PC-9 (cell line): ENCODE data around the gene GCNT2. TPM values are rescaled to one million over a fixed set of nuclear protein-coding genes. Genes with fewer than 3 reads are reported as not detected.

ENCODE experiments used
- BruUV-seq: library from RNA; stranded (reverse); fragments of 400-500 nt; replicated peaks from 2 replicates; lab custom pipeline; 2021; lab: Mats Ljungman, UMichigan
- CTCF ChIA-PET: fragments of 300-600 bp; sonication (Branson Sonifier 250); formaldehyde crosslinking; loops from one replicate; lab custom pipeline; 2022; ENCODE audit warnings: antibody characterized with exemption; lab: Charles Lee
- POLR2A ChIA-PET: fragments of 300-600 bp; sonication (Branson Sonifier 250); formaldehyde crosslinking; loops from one replicate; lab custom pipeline; 2022; ENCODE audit warnings: antibody characterized with exemption; ENCODE audit not compliant: unreplicated experiment; lab: Charles Lee
- DNase-seq, 2 experiments: peaks; one replicate each; pipeline versions ENCODE4 v3.0.0 to v3.0.0-alpha.2; 2015 to 2022; ENCODE audit warnings: mixed read lengths in 1 of 2
- H2AFZ ChIP-seq: fragments of 200-600 bp; sonication (generic); 2 replicates; pipeline ENCODE4 v1.8.1; 2017; ENCODE audit warnings: antibody characterized with exemption
- H3F3A ChIP-seq: fragments of 200-600 bp; sonication (generic); 2 replicates; pipeline ENCODE4 v1.8.1; 2017; ENCODE audit warnings: antibody characterized with exemption, mild to moderate bottlenecking, low read depth; ENCODE audit not compliant: insufficient read depth
- H3K27ac ChIP-seq: fragments of 200-600 bp; sonication (generic); 2 replicates; pipeline ENCODE4 v1.6.1; 2016; ENCODE audit warnings: mixed run types
- H3K27me3 ChIP-seq: fragments of 200-600 bp; sonication (generic); 2 replicates; pipeline ENCODE4 v1.6.1; 2016; ENCODE audit warnings: low read depth, mixed run types; ENCODE audit not compliant: insufficient read depth
- H3K36me3 ChIP-seq: fragments of 200-600 bp; sonication (generic); 2 replicates; pipeline ENCODE4 v1.6.1; 2016; ENCODE audit warnings: low read depth, mixed run types
- H3K4me1 ChIP-seq: fragments of 200-600 bp; sonication (generic); replicated peaks from 2 replicates; pipeline ENCODE4 v1.6.1; 2016; ENCODE audit warnings: mixed run types; ENCODE audit not compliant: insufficient read depth
- H3K4me2 ChIP-seq: fragments of 200-600 bp; sonication (generic); 2 replicates; pipeline ENCODE4 v1.6.1; 2017; ENCODE audit warnings: mixed run types
- H3K4me3 ChIP-seq: fragments of 200-600 bp; sonication (generic); 2 replicates; pipeline ENCODE4 v1.6.1; 2016; ENCODE audit warnings: mixed run types
- H3K79me2 ChIP-seq: fragments of 200-600 bp; sonication (generic); 2 replicates; pipeline ENCODE4 v1.6.1; 2017; ENCODE audit warnings: low read depth, mixed run types
- H3K9me2 ChIP-seq: fragments of 200-600 bp; sonication (generic); 2 replicates; pipeline ENCODE4 v1.8.1; 2017; ENCODE audit warnings: mild to moderate bottlenecking; ENCODE audit not compliant: insufficient read depth
- H3K9me3 ChIP-seq: fragments of 200-600 bp; sonication (generic); 2 replicates; pipeline ENCODE4 v1.8.1; 2016; ENCODE audit warnings: low read depth; ENCODE audit not compliant: insufficient read depth
- H4K20me1 ChIP-seq: fragments of 200-600 bp; sonication (generic); 2 replicates; pipeline ENCODE4 v1.8.1; 2017; ENCODE audit not compliant: insufficient read depth
- EZH2 ChIP-seq: fragments of 200-600 bp; sonication (generic); IDR thresholded peaks from 2 replicates; pipeline ENCODE4 v1.8.0; 2017; ENCODE audit warnings: antibody characterized with exemption, low read depth
- intact Hi-C: fragments of 100-400 bp; cut with micrococcal nuclease; formaldehyde crosslinking; loops from one replicate; pipeline ENCODE4 v1.10.0; 2022; ENCODE audit not compliant: unreplicated experiment
- total RNA-seq: library from RNA; stranded (reverse); gene quantifications from 2 replicates; pipeline ENCODE4 v1.2.3, GENCODE V29; 2021
- TF ChIP-seq, protein P1 (sequence below): fragments of 200-600 bp; sonication (generic); conservative IDR thresholded peaks from 2 replicates; pipeline ENCODE4 v1.6.1; 2017; ENCODE audit warnings: mixed run types, antibody characterized with exemption, mild to moderate bottlenecking, moderate library complexity

The GCNT2 gene
- total RNA-seq, 1 experiment from 2014 or later, result 35.7 TPM

DNA sequence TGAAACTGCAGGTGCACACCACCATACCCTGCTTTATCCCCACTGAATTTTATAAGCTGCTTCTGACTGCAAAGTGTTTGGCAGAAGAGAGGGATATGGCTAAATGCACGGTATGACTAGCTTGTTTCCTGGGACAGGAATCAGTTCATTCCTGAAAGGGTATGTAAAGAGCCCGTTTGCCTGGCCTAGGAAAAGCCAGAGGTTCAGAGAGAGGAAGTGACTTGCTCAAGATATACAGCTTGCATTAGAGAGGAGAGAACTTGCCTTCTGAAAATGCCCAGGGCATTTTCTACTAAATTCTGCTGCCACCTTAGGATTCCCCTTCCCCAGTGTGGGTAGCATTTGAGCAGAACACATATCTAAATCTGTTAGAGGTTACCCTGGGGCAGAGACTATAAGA, 683 bp upstream of the GCNT2 start:
- CTCF ChIA-PET, result interaction anchor here (0.5 kb wide), 1 partner anchor 281 kb away, joined by 3 read pairs; no protein-coding TSS in a partner anchor
- Histone ChIP-seq H3K9me2 (no peaks in the 10 kb centered on the region), H3K4me1 (peaks cover 42% of the 10 kb centered on the region), H3K36me3 (no peaks in the 10 kb centered on the region), H3K9me3 (no peaks in the 10 kb centered on the region), H3K27ac (peak overlapping the region; percentile 99), H3K4me2 (peak overlapping the region; percentile 78), H3K4me3 (peak overlapping the region; percentile 46; the same call in 1 of the 2 replicates), H3F3A (peaks cover 36% of the 10 kb centered on the region), H4K20me1 (no peaks in the 10 kb centered on the region), H3K27me3 (no peaks in the 10 kb centered on the region), H3K79me2 (0 out of 2 replicates have a peak, but pooled peaks cover 3% of the 10 kb centered on the region), H2AFZ (no peak overlapping the region)
- intact Hi-C loops, result no loop called here
- DNase-seq, result no peak
- no peak for TF ChIP-seq EZH2
- TF ChIP-seq, protein P1, sequence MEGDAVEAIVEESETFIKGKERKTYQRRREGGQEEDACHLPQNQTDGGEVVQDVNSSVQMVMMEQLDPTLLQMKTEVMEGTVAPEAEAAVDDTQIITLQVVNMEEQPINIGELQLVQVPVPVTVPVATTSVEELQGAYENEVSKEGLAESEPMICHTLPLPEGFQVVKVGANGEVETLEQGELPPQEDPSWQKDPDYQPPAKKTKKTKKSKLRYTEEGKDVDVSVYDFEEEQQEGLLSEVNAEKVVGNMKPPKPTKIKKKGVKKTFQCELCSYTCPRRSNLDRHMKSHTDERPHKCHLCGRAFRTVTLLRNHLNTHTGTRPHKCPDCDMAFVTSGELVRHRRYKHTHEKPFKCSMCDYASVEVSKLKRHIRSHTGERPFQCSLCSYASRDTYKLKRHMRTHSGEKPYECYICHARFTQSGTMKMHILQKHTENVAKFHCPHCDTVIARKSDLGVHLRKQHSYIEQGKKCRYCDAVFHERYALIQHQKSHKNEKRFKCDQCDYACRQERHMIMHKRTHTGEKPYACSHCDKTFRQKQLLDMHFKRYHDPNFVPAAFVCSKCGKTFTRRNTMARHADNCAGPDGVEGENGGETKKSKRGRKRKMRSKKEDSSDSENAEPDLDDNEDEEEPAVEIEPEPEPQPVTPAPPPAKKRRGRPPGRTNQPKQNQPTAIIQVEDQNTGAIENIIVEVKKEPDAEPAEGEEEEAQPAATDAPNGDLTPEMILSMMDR, result no peak
- POLR2A ChIA-PET, result interaction anchor here (0.6 to 1.1 kb wide), 5 partner anchors 9 to 709 kb away, joined by 3 to 5 read pairs (median 3); no protein-coding TSS in a partner anchor
- TSS peak; percentile 67 for BruUV-seq

DNA sequence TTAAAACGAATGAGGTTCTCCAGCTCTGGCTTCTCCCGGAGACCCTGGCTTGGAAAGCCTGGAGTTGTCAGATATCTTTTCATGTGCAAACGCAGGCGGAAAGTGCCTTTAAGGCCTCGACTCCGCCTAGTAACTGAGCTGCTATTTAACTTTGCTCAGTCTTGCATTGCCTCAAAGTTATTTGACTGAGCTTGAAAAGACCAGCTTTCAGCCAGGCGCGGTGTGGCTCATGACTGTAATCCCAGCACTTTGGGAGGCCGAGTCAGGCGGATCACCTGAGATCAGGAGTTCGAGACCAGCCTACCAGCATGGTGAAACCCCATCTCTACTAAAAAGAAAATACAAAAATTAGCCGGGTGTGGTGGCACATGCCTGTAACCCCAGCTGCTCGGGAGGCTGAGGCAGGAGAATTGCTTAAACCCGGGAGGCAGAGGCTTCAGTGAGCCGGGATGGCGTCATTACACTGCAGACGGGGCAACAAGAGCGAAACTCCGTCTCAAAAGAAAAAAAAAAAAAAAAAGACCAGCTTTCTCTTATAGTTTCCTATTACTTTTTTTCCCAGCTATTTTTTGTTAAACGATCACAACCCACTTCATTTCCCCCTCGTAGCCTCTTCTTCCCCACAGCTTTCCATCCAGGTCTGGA, 1.9 kb downstream of the GCNT2 start:
- Histone ChIP-seq H3K9me2 (no peaks in the 10 kb centered on the region), H3K27ac (no peak overlapping the region), H3K27me3 (no peaks in the 10 kb centered on the region), H3K36me3 (no peaks in the 10 kb centered on the region), H3K9me3 (no peaks in the 10 kb centered on the region), H3K79me2 (0 out of 2 replicates have a peak, but pooled peaks cover 3% of the 10 kb centered on the region), H3F3A (peaks cover 37% of the 10 kb centered on the region), H3K4me2 (no peak overlapping the region), H3K4me3 (no peak overlapping the region), H2AFZ (no peak overlapping the region), H3K4me1 (peaks cover 47% of the 10 kb centered on the region), H4K20me1 (no peaks in the 10 kb centered on the region)
- CTCF ChIA-PET, result no interaction called here
- TF ChIP-seq, protein P1, result no peak
- TF ChIP-seq EZH2, result no peak
- no peak for DNase-seq
- intact Hi-C loops, result no loop called here
- no TSS peak for BruUV-seq
- POLR2A ChIA-PET, result interaction anchor here (1.1 kb wide), 1 partner anchor 200 kb away, joined by 5 read pairs; the partner anchor contains the start of gene TMEM14C

DNA sequence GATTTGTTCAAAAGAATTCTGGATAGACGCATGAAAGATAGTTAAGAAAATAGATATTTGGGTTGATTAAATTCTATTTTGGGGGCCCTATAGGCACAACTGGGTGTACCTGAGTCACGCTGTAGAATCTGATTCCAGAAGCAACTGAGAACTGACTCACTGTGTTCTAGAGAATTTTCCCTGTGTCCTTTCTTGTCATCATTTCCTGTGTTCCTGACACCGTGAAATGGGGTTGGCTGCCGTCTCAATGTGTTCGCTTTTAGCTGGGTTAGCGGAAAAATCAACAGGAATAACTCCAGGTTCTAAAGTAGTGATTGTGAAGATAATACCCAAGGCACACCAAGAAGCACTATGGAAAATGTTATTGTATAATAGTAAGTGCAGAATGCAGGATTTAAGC, 5.0 kb downstream of the GCNT2 start:
- Histone ChIP-seq H3F3A (peaks cover 27% of the 10 kb centered on the region), H3K4me2 (no peak overlapping the region), H3K27me3 (no peaks in the 10 kb centered on the region), H3K36me3 (no peaks in the 10 kb centered on the region), H3K9me2 (no peaks in the 10 kb centered on the region), H3K27ac (no peak overlapping the region), H4K20me1 (no peaks in the 10 kb centered on the region), H3K4me3 (no peak overlapping the region), H3K9me3 (no peaks in the 10 kb centered on the region), H3K79me2 (peaks cover 30% of the 10 kb centered on the region), H2AFZ (no peak overlapping the region), H3K4me1 (peaks cover 26% of the 10 kb centered on the region)
- BruUV-seq, result no TSS peak
- intact Hi-C loops, result no loop called here
- TF ChIP-seq EZH2, result no peak
- TF ChIP-seq, protein P1, result no peak
- POLR2A ChIA-PET, result no interaction called here
- CTCF ChIA-PET, result no interaction called here
- DNase-seq, result no peak
